ENCODE results near the gene KRT84.

- no peak for TF ChIP-seq POLR2AphosphoS5 (IDR thresholded peaks at IDR 0.05; ENCODE audit: low read depth, low read length)
- no peak for TF ChIP-seq SIN3A (IDR thresholded peaks at IDR 0.05; ENCODE audit: borderline replicate concordance, insufficient read depth, low read length)
- no peak for TF ChIP-seq TAF1 (IDR thresholded peaks at IDR 0.05; ENCODE audit: borderline replicate concordance, insufficient read depth, low read length)
- TF ChIP-seq REST (IDR thresholded peaks at IDR 0.05; ENCODE audit: insufficient read depth in 1 of 2, low read depth in 2 of 2, low read length in 2 of 2): no peak
These were observed 38.9 kb downstream of the KRT84 start for GRCh38 chr12:52346593-52346992.

Measured in PFSK-1 (cell line).